IMR-90 (cell line): ENCODE data around the gene ZFPM1. TPM values are rescaled to one million over a fixed set of nuclear protein-coding genes. Genes with fewer than 3 reads are reported as not detected.

Experiments
- ATAC-seq: fragments of 200-7000 bp; cut with Tn5 transposase; 2 replicates; pipeline ENCODE4 v1.9.1; 2020; ENCODE audit warnings: low read depth, mild to moderate bottlenecking, moderate library complexity
- BruUV-seq: library from RNA; stranded (reverse); fragments of 400-500 nt; replicated peaks from 2 replicates; lab custom pipeline; 2021; lab: Mats Ljungman, UMichigan
- CTCF ChIA-PET: fragments of 300-600 bp; formaldehyde crosslinking; extraction: SDS; loops from one replicate; lab custom pipeline; 2021; ENCODE audit warnings: antibody characterized with exemption; lab: Yijun Ruan, JAX
- POLR2A ChIA-PET: fragments of 300-600 bp; sonication (Branson Sonifier 250); formaldehyde crosslinking; loops from one replicate; lab custom pipeline; 2022; ENCODE audit warnings: antibody characterized with exemption; ENCODE audit not compliant: unreplicated experiment; lab: Charles Lee
- DNase-seq: peaks from one replicate; pipeline ENCODE4 v3.0.0; 2013
- H2AFZ ChIP-seq: replicated peaks from 2 replicates; pipeline ENCODE3; 2013; ENCODE audit warnings: low read length, mild to moderate bottlenecking; ENCODE audit not compliant: poor library complexity
- H2AK5ac ChIP-seq: 2 replicates; pipeline ENCODE4 v1.6.1; 2013; ENCODE audit warnings: low read depth, low read length, inconsistent platforms
- H2AK9ac ChIP-seq: replicated peaks from 2 replicates; pipeline ENCODE3; 2013; ENCODE audit warnings: mild to moderate bottlenecking, low read depth, low read length, moderate library complexity; ENCODE audit not compliant: poor library complexity
- H2BK120ac ChIP-seq: 2 replicates; pipeline ENCODE4 v1.6.1; 2013; ENCODE audit warnings: low read depth, low read length, inconsistent platforms
- H2BK15ac ChIP-seq: 3 replicates; pipeline ENCODE4 v1.6.1; 2013; ENCODE audit warnings: low read depth, low read length, inconsistent platforms
- H2BK20ac ChIP-seq: 2 replicates; pipeline ENCODE4 v1.6.1; 2013; ENCODE audit warnings: low read depth, mild to moderate bottlenecking, inconsistent platforms, low read length, moderate library complexity
- H2BK5ac ChIP-seq: 2 replicates; pipeline ENCODE4 v1.6.1; 2013; ENCODE audit warnings: mild to moderate bottlenecking, low read depth, low read length, inconsistent platforms; ENCODE audit not compliant: poor library complexity, severe bottlenecking
- H3K14ac ChIP-seq: replicated peaks from 2 replicates; pipeline ENCODE4 v1.6.1; 2013; ENCODE audit warnings: low read depth, low read length, inconsistent platforms
- H3K18ac ChIP-seq: 2 replicates; pipeline ENCODE4 v1.6.1; 2013; ENCODE audit warnings: low read depth, low read length, control low read depth
- H3K23ac ChIP-seq: 2 replicates; pipeline ENCODE4 v1.6.1; 2013; ENCODE audit warnings: low read depth, low read length, inconsistent platforms
- H3K27ac ChIP-seq: 2 replicates; pipeline ENCODE4 v1.5.1; 2013; ENCODE audit warnings: mild to moderate bottlenecking, control low read depth, low read length; ENCODE audit not compliant: insufficient read depth
- H3K27me3 ChIP-seq: 2 replicates; pipeline ENCODE4 v1.6.1; 2013; ENCODE audit warnings: low read length; ENCODE audit not compliant: control insufficient read depth, insufficient read depth
- H3K36me3 ChIP-seq: 2 replicates; pipeline ENCODE4 v1.6.1; 2013; ENCODE audit warnings: low read length, mixed read lengths; ENCODE audit not compliant: control insufficient read depth, insufficient read depth
- H3K4ac ChIP-seq: 2 replicates; pipeline ENCODE4 v1.6.1; 2013; ENCODE audit warnings: low read depth, low read length, inconsistent platforms
- H3K4me1 ChIP-seq: 2 replicates; pipeline ENCODE4 v1.6.1; 2013; ENCODE audit warnings: low read length, mixed read lengths; ENCODE audit not compliant: control insufficient read depth, insufficient read depth
- H3K4me2 ChIP-seq: 2 replicates; pipeline ENCODE4 v1.6.1; 2013; ENCODE audit warnings: low read depth, mild to moderate bottlenecking, control low read depth, low read length, moderate library complexity
- H3K4me3 ChIP-seq: 2 replicates; pipeline ENCODE4 v1.5.1; 2013; ENCODE audit warnings: low read depth, mild to moderate bottlenecking, control low read depth, low read length, moderate library complexity; ENCODE audit not compliant: insufficient read depth
- H3K56ac ChIP-seq: 2 replicates; pipeline ENCODE4 v1.6.1; 2013; ENCODE audit warnings: low read length, inconsistent platforms; ENCODE audit not compliant: insufficient read depth; ENCODE audit errors: extremely low read depth
- H3K79me1 ChIP-seq, 2 experiments: 2 replicates each; pipeline ENCODE4 v1.6.1; 2013; ENCODE audit warnings: low read length in 2 of 2, inconsistent platforms in 1 of 2, low read depth in 1 of 2
- H3K9ac ChIP-seq: 2 replicates; pipeline ENCODE4 v1.6.1; 2013; ENCODE audit warnings: low read depth, low read length, control low read depth
- H3K9me1 ChIP-seq: 2 replicates; pipeline ENCODE4 v1.6.1; 2013; ENCODE audit warnings: low read length, inconsistent platforms; ENCODE audit not compliant: insufficient read depth
- H3K9me3 ChIP-seq: 2 replicates; pipeline ENCODE4 v1.6.1; 2013; ENCODE audit warnings: low read length; ENCODE audit not compliant: control insufficient read depth, insufficient read depth
- H4K20me1 ChIP-seq: 2 replicates; pipeline ENCODE4 v1.6.1; 2013; ENCODE audit warnings: low read length, inconsistent platforms; ENCODE audit not compliant: insufficient read depth
- H4K5ac ChIP-seq: 2 replicates; pipeline ENCODE4 v1.6.1; 2013; ENCODE audit warnings: mild to moderate bottlenecking, low read depth, low read length, control low read depth
- H4K8ac ChIP-seq, 2 experiments: 2 replicates each; pipeline ENCODE4 v1.6.1; 2013; ENCODE audit warnings: low read depth in 2 of 2, low read length in 2 of 2, control low read depth in 1 of 2, inconsistent platforms in 1 of 2
- H4K91ac ChIP-seq: 2 replicates; pipeline ENCODE4 v1.6.1; 2013; ENCODE audit warnings: low read depth, low read length, inconsistent platforms; ENCODE audit not compliant: insufficient read depth
- BHLHE40 ChIP-seq: fragments of 150-350 bp; IDR thresholded peaks from 2 replicates; pipeline ENCODE4 v1.6.1; 2016; ENCODE audit warnings: mild to moderate bottlenecking, low read depth, low read length
- CEBPB ChIP-seq: IDR thresholded peaks from 2 replicates; pipeline ENCODE4 v1.6.1; 2012; ENCODE audit warnings: low read depth, low read length, improper control_type of control experiment
- CHD1 ChIP-seq: IDR thresholded peaks from 2 replicates; pipeline ENCODE4 v1.6.1; 2012; ENCODE audit warnings: low read depth, low read length, improper control_type of control experiment
- FOS ChIP-seq: fragments of 150-350 bp; IDR thresholded peaks from 2 replicates; pipeline ENCODE4 v1.6.1; 2016; ENCODE audit warnings: low read depth, low read length
- MAFK ChIP-seq: IDR thresholded peaks from 2 replicates; pipeline ENCODE4 v1.6.1; 2012; ENCODE audit warnings: low read depth, low read length, improper control_type of control experiment
- MAZ ChIP-seq: IDR thresholded peaks from 2 replicates; pipeline ENCODE4 v1.6.1; 2012; ENCODE audit warnings: low read depth, mild to moderate bottlenecking, low read length, improper control_type of control experiment, moderate library complexity, borderline replicate concordance
- MXI1 ChIP-seq: IDR thresholded peaks from 2 replicates; pipeline ENCODE4 v1.6.1; 2012; ENCODE audit warnings: low read depth, mild to moderate bottlenecking, low read length, moderate library complexity, borderline replicate concordance
- NFE2L2 ChIP-seq: fragments of 150-350 bp; IDR thresholded peaks from 2 replicates; pipeline ENCODE4 v1.6.1; 2016; ENCODE audit warnings: low read depth, mild to moderate bottlenecking, low read length
- POLR2A ChIP-seq: IDR thresholded peaks from 2 replicates; pipeline ENCODE4 v1.6.1; 2012; ENCODE audit warnings: mild to moderate bottlenecking, low read depth, low read length
- RAD21 ChIP-seq: IDR thresholded peaks from 2 replicates; pipeline ENCODE4 v1.6.1; 2012; ENCODE audit warnings: low read length, improper control_type of control experiment
- RCOR1 ChIP-seq: IDR thresholded peaks from 2 replicates; pipeline ENCODE4 v1.6.1; 2012; ENCODE audit warnings: mild to moderate bottlenecking, low read length, improper control_type of control experiment; ENCODE audit not compliant: insufficient replicate concordance
- RFX5 ChIP-seq: IDR thresholded peaks from 2 replicates; pipeline ENCODE4 v1.8.0; 2012; ENCODE audit warnings: low read depth, mild to moderate bottlenecking, low read length, moderate library complexity
- SMC3 ChIP-seq: fragments of 150-350 bp; IDR thresholded peaks from 2 replicates; pipeline ENCODE4 v1.6.1; 2016; ENCODE audit warnings: low read depth, mild to moderate bottlenecking, antibody characterized with exemption, low read length, moderate library complexity
- WGBS, 2 experiments: methylation state at CpG; one replicate each; pipeline versions ENCODE4 v1.1.5 to v1.1.7; 2013; ENCODE audit warnings: missing lambda C conversion rate in 2 of 2; ENCODE audit not compliant: insufficient read length in 1 of 2; ENCODE audit errors: extremely low coverage in 2 of 2; 5-methylcytosine and 5-hydroxymethylcytosine counted together
- dilution Hi-C: fragments of 300-500 bp; cut with HindIII; formaldehyde crosslinking; loops from one replicate; pipeline ENCODE4 v1.14.3; 2018; ENCODE audit warnings: low sequenced_read_pairs; ENCODE audit not compliant: unreplicated experiment
- in situ Hi-C: fragments of 300-500 bp; cut with MboI; formaldehyde crosslinking; loops from 3 replicates; pipeline ENCODE4 v1.14.3; 2019; ENCODE audit warnings: low sequenced_read_pairs, inconsistent platforms, mixed read lengths
- intact Hi-C: fragments of 100-400 bp; cut with micrococcal nuclease; formaldehyde crosslinking; loops from 2 replicates; pipeline ENCODE4 v1.10.0; 2022
- polyA plus RNA-seq, 3 experiments: library from polyadenylated mRNA; depleted of rRNA; stranded (reverse); fragments of >200 nt; gene quantifications; 2 replicates each; pipeline ENCODE4 v1.2.3, GENCODE V29; 2012; ENCODE audit warnings: low replicate concordance in 1 of 3
- total RNA-seq: library from RNA; depleted of rRNA; stranded (reverse); fragments of >200 nt; gene quantifications from 2 replicates; pipeline ENCODE4 v1.2.3, GENCODE V29; 2012
- TF ChIP-seq, protein P1 (sequence below): fragments of 150-350 bp; IDR thresholded peaks from 2 replicates; pipeline ENCODE4 v1.6.1; 2016; ENCODE audit warnings: low read depth, mild to moderate bottlenecking, low read length, moderate library complexity, borderline replicate concordance
- TF ChIP-seq, protein P2 (sequence below): conservative IDR thresholded peaks from 2 replicates; pipeline ENCODE4 v1.5.1; 2012; ENCODE audit warnings: mild to moderate bottlenecking, low read depth, low read length, improper control_type of control experiment
- TF ChIP-seq, protein P3 (sequence below): fragments of 150-350 bp; IDR thresholded peaks from 2 replicates; pipeline ENCODE4 v1.6.1; 2017; ENCODE audit warnings: mild to moderate bottlenecking, antibody characterized with exemption, low read length, low read depth

Gene ZFPM1
- total and polyA plus RNA-seq, 2 of the 4 experiments (the other 2 are of a cell fraction), result 0.36 to 1.1 TPM

DNA sequence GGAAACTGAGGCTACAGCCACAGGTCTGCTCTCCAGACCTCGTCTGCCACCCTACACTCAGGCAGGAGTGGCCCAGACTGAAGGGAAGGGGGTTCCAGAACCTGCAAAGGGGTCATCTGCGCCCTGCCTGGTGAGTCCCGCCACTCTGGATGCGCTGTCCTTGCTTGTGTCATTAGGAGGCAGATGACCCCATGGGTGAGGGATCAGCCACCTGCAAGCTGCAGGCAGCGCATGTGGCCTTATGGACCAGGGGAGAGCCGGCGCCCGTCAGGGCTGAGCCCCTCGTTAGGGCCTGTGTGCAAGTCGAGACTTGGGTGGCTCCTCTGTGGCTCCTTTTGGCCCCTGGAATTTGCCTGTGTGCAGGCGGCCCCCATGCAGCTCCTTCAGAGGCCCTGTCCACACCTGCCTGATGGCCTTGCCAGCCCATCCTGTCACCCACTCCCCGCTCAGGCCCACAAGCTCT lies 5.7 kb downstream of the ZFPM1 start:
- Histone ChIP-seq H3K27me3 (no peaks in the 10 kb centered on the region), H3K36me3 (no peaks in the 10 kb centered on the region), H2BK120ac (no peak overlapping the region), H4K20me1 (peaks cover 82% of the 10 kb centered on the region), H3K18ac (no peak overlapping the region), H2BK20ac (no peak overlapping the region), H2BK15ac (no peak overlapping the region), H4K8ac (no peak overlapping the region), H4K5ac (no peak overlapping the region), H3K4ac (no peak overlapping the region), H3K9me3 (no peaks in the 10 kb centered on the region), H3K56ac (no peak overlapping the region), H3K23ac (no peak overlapping the region), H2AFZ (no peak overlapping the region), H2BK5ac (no peak overlapping the region), H3K9me1 (no peaks in the 10 kb centered on the region), H3K79me1 (peaks cover 23 to 58% of the 10 kb centered on the region in 2 experiments), H4K91ac (no peak overlapping the region), H2AK9ac (no peak overlapping the region), H3K9ac (no peak overlapping the region), H3K4me1 (peaks cover 12% of the 10 kb centered on the region; the same call in 1 of the 2 replicates), H3K14ac (no peak overlapping the region), H3K4me2 (no peak overlapping the region), H3K27ac (no peak overlapping the region), H2AK5ac (peak overlapping the region; percentile 26; the same call in 1 of the 2 replicates), H3K4me3 (no peak overlapping the region)
- ATAC-seq (no peak), DNase-seq (no peak)
- POLR2A ChIA-PET, result no interaction called here
- in situ Hi-C loops (no loop called here), intact Hi-C loops (no loop called here), dilution Hi-C loops (no loop called here)
- 96% methylated on average over 9 of the region's 12 CpGs; no CpG with 5 or more reads in 1 of the 2 experiments for WGBS, 2 experiments
- CTCF ChIA-PET, result no interaction called here
- no TSS peak for BruUV-seq
- TF ChIP-seq RCOR1, result no peak
- no peak for TF ChIP-seq MAFK
- no peak for TF ChIP-seq POLR2A
- TF ChIP-seq MXI1, result no peak
- TF ChIP-seq, protein P1, sequence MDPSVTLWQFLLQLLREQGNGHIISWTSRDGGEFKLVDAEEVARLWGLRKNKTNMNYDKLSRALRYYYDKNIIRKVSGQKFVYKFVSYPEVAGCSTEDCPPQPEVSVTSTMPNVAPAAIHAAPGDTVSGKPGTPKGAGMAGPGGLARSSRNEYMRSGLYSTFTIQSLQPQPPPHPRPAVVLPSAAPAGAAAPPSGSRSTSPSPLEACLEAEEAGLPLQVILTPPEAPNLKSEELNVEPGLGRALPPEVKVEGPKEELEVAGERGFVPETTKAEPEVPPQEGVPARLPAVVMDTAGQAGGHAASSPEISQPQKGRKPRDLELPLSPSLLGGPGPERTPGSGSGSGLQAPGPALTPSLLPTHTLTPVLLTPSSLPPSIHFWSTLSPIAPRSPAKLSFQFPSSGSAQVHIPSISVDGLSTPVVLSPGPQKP, result no peak
- TF ChIP-seq MAZ, result no peak
- TF ChIP-seq CHD1, result no peak
- TF ChIP-seq RFX5, result no peak
- TF ChIP-seq RAD21, result no peak
- no peak for TF ChIP-seq BHLHE40
- TF ChIP-seq, protein P2, sequence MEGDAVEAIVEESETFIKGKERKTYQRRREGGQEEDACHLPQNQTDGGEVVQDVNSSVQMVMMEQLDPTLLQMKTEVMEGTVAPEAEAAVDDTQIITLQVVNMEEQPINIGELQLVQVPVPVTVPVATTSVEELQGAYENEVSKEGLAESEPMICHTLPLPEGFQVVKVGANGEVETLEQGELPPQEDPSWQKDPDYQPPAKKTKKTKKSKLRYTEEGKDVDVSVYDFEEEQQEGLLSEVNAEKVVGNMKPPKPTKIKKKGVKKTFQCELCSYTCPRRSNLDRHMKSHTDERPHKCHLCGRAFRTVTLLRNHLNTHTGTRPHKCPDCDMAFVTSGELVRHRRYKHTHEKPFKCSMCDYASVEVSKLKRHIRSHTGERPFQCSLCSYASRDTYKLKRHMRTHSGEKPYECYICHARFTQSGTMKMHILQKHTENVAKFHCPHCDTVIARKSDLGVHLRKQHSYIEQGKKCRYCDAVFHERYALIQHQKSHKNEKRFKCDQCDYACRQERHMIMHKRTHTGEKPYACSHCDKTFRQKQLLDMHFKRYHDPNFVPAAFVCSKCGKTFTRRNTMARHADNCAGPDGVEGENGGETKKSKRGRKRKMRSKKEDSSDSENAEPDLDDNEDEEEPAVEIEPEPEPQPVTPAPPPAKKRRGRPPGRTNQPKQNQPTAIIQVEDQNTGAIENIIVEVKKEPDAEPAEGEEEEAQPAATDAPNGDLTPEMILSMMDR, result no peak
- TF ChIP-seq CEBPB, result no peak
- TF ChIP-seq SMC3, result no peak
- TF ChIP-seq NFE2L2, result no peak
- TF ChIP-seq, protein P3, sequence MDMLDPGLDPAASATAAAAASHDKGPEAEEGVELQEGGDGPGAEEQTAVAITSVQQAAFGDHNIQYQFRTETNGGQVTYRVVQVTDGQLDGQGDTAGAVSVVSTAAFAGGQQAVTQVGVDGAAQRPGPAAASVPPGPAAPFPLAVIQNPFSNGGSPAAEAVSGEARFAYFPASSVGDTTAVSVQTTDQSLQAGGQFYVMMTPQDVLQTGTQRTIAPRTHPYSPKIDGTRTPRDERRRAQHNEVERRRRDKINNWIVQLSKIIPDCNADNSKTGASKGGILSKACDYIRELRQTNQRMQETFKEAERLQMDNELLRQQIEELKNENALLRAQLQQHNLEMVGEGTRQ, result no peak
- no peak for TF ChIP-seq FOS
